Caco-2 (cell line): ENCODE measurements around the gene ZNF664. TPM values are rescaled to one million over a fixed set of nuclear protein-coding genes. Genes with fewer than 3 reads are reported as not detected.

Source experiments
- BruUV-seq: library from RNA; stranded (reverse); fragments of 400-500 nt; replicated peaks from 2 replicates; lab custom pipeline; 2021; lab: Mats Ljungman, UMichigan
- CTCF ChIA-PET: fragments of 300-600 bp; sonication (Branson Sonifier 250); formaldehyde crosslinking; loops from one replicate; lab custom pipeline; 2022; ENCODE audit warnings: antibody characterized with exemption; lab: Charles Lee
- POLR2A ChIA-PET: fragments of 300-600 bp; sonication (Branson Sonifier 250); formaldehyde crosslinking; loops from one replicate; lab custom pipeline; 2022; ENCODE audit warnings: antibody characterized with exemption; lab: Charles Lee
- DNase-seq, 2 experiments: peaks; one replicate each; pipeline versions ENCODE4 v3.0.0 to v3.0.0-alpha.2; 2020 to 2022
- H3K27me3 ChIP-seq: replicated peaks from 2 replicates; pipeline ENCODE4 v1.6.0; 2011; ENCODE audit warnings: low read length; ENCODE audit not compliant: control insufficient read depth, insufficient read depth
- H3K36me3 ChIP-seq: 2 replicates; pipeline ENCODE4 v1.5.1; 2011; ENCODE audit warnings: low read length; ENCODE audit not compliant: control insufficient read depth, insufficient read depth
- H3K4me1 ChIP-seq: fragments of 250-450 bp; sonication (Bioruptor Pico); 2 replicates; pipeline ENCODE4 v1.5.1; 2020; ENCODE audit warnings: mild to moderate bottlenecking
- H3K4me3 ChIP-seq: 2 replicates; pipeline ENCODE4 v1.5.1; 2011; ENCODE audit warnings: low read depth, mild to moderate bottlenecking, control low read depth, low read length
- H3K9me3 ChIP-seq: fragments of 250-450 bp; sonication (Bioruptor Pico); 2 replicates; pipeline ENCODE4 v1.5.1; 2020; ENCODE audit warnings: mild to moderate bottlenecking, moderate library complexity
- H3K27ac Mint-ChIP-seq: one replicate; pipeline ENCODE4 v1.8.0; 2022; ENCODE audit warnings: mixed read lengths; ENCODE audit not compliant: unreplicated experiment
- H3K27me3 Mint-ChIP-seq: one replicate; pipeline ENCODE4 v1.8.0; 2022; ENCODE audit warnings: mixed read lengths; ENCODE audit not compliant: insufficient read depth, unreplicated experiment
- H3K36me3 Mint-ChIP-seq: one replicate; pipeline ENCODE4 v1.8.0; 2022; ENCODE audit warnings: mild to moderate bottlenecking, mixed read lengths; ENCODE audit not compliant: insufficient read depth, unreplicated experiment
- H3K4me1 Mint-ChIP-seq: one replicate; pipeline ENCODE4 v1.8.0; 2022; ENCODE audit warnings: low read depth, mixed read lengths; ENCODE audit not compliant: unreplicated experiment
- H3K4me3 Mint-ChIP-seq: one replicate; pipeline ENCODE4 v1.8.0; 2022; ENCODE audit warnings: mild to moderate bottlenecking, moderate library complexity, mixed read lengths; ENCODE audit not compliant: unreplicated experiment
- H3K9me3 Mint-ChIP-seq: one replicate; pipeline ENCODE4 v1.8.0; 2022; ENCODE audit warnings: mixed read lengths; ENCODE audit not compliant: unreplicated experiment
- CTCF ChIP-seq, 2 experiments: fragments of 200-600 bp in 1 of 2; IDR thresholded peaks; 1 replicate in 1 of 2; 2 replicates in 1 of 2; pipeline versions ENCODE4 v1.5.1 to v1.8.0; 2011 to 2022; ENCODE audit warnings: antibody characterized with exemption in 1 of 2, control low read depth in 1 of 2, inconsistent platforms in 1 of 2, low read depth in 1 of 2, low read length in 1 of 2, mild to moderate bottlenecking in 1 of 2, moderate library complexity in 1 of 2; ENCODE audit not compliant: insufficient read depth in 1 of 2, severe bottlenecking in 1 of 2, unreplicated experiment in 1 of 2
- intact Hi-C: fragments of 100-400 bp; cut with micrococcal nuclease; formaldehyde crosslinking; loops from one replicate; pipeline ENCODE4 v1.10.0; 2022; ENCODE audit not compliant: unreplicated experiment
- total RNA-seq: library from RNA; stranded (reverse); gene quantifications from 2 replicates; pipeline ENCODE4 v1.2.3, GENCODE V29; 2022

Gene ZNF664
- total RNA-seq, 1 experiment from 2014 or later = 117 TPM

GRCh38 chr12:124035163-124035562 lies 62.1 kb downstream of the ZNF664 start:
- CTCF ChIA-PET = interaction anchor here (0.6 kb wide), 1 partner anchor 399 kb away, joined by 3 read pairs; no protein-coding TSS in a partner anchor
- Histone ChIP-seq H3K36me3 (no peaks in the 10 kb centered on the region), H3K27me3 (no peaks in the 10 kb centered on the region), H3K4me1 (no peaks in the 10 kb centered on the region), H3K9me3 (no peaks in the 10 kb centered on the region), H3K4me3 (no peak overlapping the region)
- H3K27me3 Mint-ChIP-seq = no peaks in the 10 kb centered on the region
- TF ChIP-seq CTCF (IDR thresholded peaks at IDR 0.05; ENCODE audit: insufficient read depth in 1 of 2, low read depth in 1 of 2, low read length in 1 of 2, severe bottlenecking in 1 of 2, unreplicated experiment in 1 of 2) = no peak
- no peak overlapping the region for H3K27ac Mint-ChIP-seq
- no peak overlapping the region for H3K4me3 Mint-ChIP-seq
- POLR2A ChIA-PET = no interaction called here
- H3K4me1 Mint-ChIP-seq = peaks cover 10% of the 10 kb centered on the region
- no TSS peak for BruUV-seq
- no peak for DNase-seq
- no peaks in the 10 kb centered on the region for H3K36me3 Mint-ChIP-seq
- no peaks in the 10 kb centered on the region for H3K9me3 Mint-ChIP-seq
- intact Hi-C loops = no loop called here

- Mint-ChIP-seq H3K9me3 (no peaks in the 10 kb centered on the region), H3K27ac (no peak overlapping the region), H3K4me3 (no peak overlapping the region), H3K36me3 (no peaks in the 10 kb centered on the region), H3K4me1 (peaks cover 10% of the 10 kb centered on the region), H3K27me3 (no peaks in the 10 kb centered on the region)
- H3K9me3 ChIP-seq = no peaks in the 10 kb centered on the region
- ChIA-PET CTCF (interaction anchor here (0.8 to 1.6 kb wide), 5 partner anchors 18 to 735 kb away, joined by 3 to 8 read pairs (median 4); no protein-coding TSS in a partner anchor), POLR2A (no interaction called here)
- no peak overlapping the region for H3K4me3 ChIP-seq
- H3K27me3 ChIP-seq = no peaks in the 10 kb centered on the region
- intact Hi-C loops = loop anchor here (1.0 to 2.0 kb wide), 3 partner anchors 189 to 736 kb away; no protein-coding TSS in a partner anchor
- peaks cover 1% of the 10 kb centered on the region for H3K4me1 ChIP-seq
- no TSS peak for BruUV-seq
- no peak for TF ChIP-seq CTCF (IDR thresholded peaks at IDR 0.05; ENCODE audit: insufficient read depth in 1 of 2, low read depth in 1 of 2, low read length in 1 of 2, severe bottlenecking in 1 of 2, unreplicated experiment in 1 of 2)
- no peaks in the 10 kb centered on the region for H3K36me3 ChIP-seq
- DNase-seq = no peak
These were observed 63.2 kb downstream of the ZNF664 start for GRCh38 chr12:124036171-124036598.

- no peak overlapping the region for H3K27ac Mint-ChIP-seq
- Histone ChIP-seq H3K27me3 (no peaks in the 10 kb centered on the region), H3K36me3 (no peaks in the 10 kb centered on the region), H3K4me3 (no peak overlapping the region), H3K9me3 (no peaks in the 10 kb centered on the region), H3K4me1 (peaks cover 6% of the 10 kb centered on the region)
- no peaks in the 10 kb centered on the region for H3K36me3 Mint-ChIP-seq
- peaks cover 12% of the 10 kb centered on the region for H3K4me1 Mint-ChIP-seq
- DNase-seq = peak in 1 of 2 experiments; percentile 38
- POLR2A ChIA-PET = no interaction called here
- no peaks in the 10 kb centered on the region for H3K9me3 Mint-ChIP-seq
- no peaks in the 10 kb centered on the region for H3K27me3 Mint-ChIP-seq
- no TSS peak for BruUV-seq
- peak; percentile 87 to 94 for TF ChIP-seq CTCF (IDR thresholded peaks at IDR 0.05; ENCODE audit: insufficient read depth in 1 of 2, low read depth in 1 of 2, low read length in 1 of 2, severe bottlenecking in 1 of 2, unreplicated experiment in 1 of 2)
- intact Hi-C loops = loop anchor here (1.0 to 2.0 kb wide), 3 partner anchors 188 to 736 kb away; no protein-coding TSS in a partner anchor
- CTCF ChIA-PET = interaction anchor here (0.8 to 1.6 kb wide), 4 partner anchors 17 to 735 kb away, joined by 3 to 8 read pairs (median 4); no protein-coding TSS in a partner anchor
- H3K4me3 Mint-ChIP-seq = no peak overlapping the region
These were observed 63.7 kb downstream of the ZNF664 start for GRCh38 chr12:124036657-124037109.
